ENCODE measurements around the gene XRCC4. TPM values are rescaled to one million over a fixed set of nuclear protein-coding genes. Genes with fewer than 3 reads are reported as not detected.
A peak's percentile ranks its signal among the peaks of the same experiment; 100 is the strongest.
"Not testable (repeated sequence)": the region's sequence is repeated elsewhere in the genome, so short reads cannot be mapped to it uniquely, and the experiment has no call there.

Gene XRCC4
- total RNA-seq, 1 experiment from 2014 or later: 17.3 TPM

DNA sequence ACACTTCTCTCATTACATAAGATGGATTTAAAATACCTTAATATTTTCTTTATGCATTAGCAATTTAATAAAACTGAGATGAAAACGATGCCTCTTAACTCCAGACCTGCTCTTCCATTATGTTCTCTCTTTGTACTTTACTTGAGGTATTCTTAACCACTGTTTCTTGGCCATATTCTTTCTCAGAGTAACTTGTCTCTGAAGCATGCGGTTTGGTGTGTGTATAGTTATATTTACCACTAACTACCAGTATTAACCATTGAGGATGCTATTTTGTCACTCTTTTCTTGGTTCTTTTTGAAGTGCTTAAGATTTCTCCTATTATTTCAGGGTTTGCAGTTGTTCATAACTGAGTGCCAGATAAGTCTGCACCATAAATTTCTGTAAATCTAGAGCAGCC is 18.0 kb upstream of the XRCC4 start:
- peaks cover 93% of the 10 kb centered on the region for H3K36me3 ChIP-seq
- no peaks in the 10 kb centered on the region for H3K27me3 ChIP-seq
- H3K4me3 ChIP-seq: no peak overlapping the region
- DNase-seq: no peak
- no peaks in the 10 kb centered on the region for H3K9me3 ChIP-seq

DNA sequence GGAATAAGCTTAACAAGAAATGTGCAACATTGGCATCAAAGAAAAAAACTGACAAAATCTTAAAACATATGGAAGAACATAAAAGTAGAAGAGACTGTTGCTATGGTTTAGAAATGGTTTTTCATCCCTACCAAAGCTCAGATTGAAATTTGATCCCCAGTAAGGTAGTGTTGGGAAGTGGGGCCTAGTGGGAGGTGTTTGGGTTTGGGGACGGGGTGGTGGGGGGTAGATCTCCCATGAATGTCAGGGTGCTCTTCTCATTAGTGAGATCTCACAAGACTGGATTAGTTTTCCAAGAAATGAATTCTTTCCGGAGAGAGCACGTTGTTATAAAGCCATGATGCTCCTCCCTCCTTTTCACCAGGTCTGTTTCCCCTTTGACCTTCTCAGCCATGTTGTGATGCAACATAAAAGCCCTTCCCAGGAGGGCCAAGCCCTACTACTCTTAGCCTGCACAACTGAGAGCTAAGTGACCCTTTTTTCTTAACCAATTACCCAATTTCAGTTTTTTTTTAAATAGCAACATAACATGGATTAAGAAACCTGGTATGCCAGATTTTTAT is 10.7 kb upstream of the XRCC4 start:
- H3K9me3 ChIP-seq: no peaks in the 10 kb centered on the region

DNA sequence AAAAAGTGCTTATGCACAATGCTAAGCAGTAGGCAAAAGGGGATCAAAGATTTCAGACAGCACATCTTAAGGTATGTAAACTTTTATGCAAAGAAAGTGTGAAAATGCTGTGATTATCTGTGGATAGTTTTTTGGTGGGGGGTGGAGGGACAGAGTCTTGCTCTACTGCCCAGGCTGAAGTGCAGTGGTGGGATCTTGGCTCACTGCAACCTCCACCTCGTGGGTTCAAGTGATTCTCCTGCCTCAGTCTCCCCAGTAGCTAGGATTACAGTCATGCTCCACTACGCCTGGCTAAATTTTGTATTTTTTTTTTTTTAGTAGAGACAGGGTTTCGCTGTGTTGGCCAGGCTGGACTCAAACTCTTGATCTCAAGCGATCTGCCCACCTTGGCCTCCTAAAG is 10.0 kb upstream of the XRCC4 start:
- not testable (repeated sequence) for H3K27me3 ChIP-seq, H3K9me3 ChIP-seq, H3K4me3 ChIP-seq, DNase-seq
- H3K36me3 ChIP-seq: peaks cover 70% of the 10 kb centered on the region

More for the DNA sequence above, 10.7 kb upstream of the XRCC4 start:
- no peaks in the 10 kb centered on the region for H3K27me3 ChIP-seq
- no peak overlapping the region for H3K4me3 ChIP-seq
- peaks cover 72% of the 10 kb centered on the region for H3K36me3 ChIP-seq
- no peak for DNase-seq

DNA sequence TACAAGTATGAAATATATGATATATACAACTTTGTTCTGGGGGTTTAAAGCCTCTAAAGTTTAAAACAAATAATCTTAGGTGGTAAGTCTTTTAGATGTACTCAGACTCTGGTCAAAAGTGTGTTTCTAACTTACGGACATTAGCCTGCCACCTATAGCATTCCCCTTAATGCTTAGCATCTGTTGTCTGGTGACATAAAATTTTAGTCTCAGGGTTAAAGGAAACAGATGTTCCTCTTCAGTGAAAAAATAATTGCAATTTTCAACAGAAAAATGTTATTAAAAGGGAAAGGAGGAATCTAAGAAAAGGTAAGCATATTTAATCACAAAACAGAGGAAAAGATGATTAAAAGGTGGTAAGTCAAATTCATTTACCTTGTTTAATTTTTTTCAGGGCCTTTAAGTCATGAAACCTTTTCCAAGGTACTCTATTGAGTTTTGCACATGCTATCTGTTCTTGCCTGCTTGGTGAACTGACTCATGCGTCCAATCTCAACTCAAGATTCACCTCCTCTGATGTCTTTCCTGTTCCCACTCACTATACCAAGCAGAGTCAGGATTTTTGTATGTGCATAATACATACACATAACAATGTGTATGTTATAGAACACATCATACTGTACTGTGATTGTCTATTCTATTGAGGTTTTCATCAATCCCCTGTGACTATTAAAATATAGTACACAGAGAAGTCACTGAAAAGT is 8.1 kb upstream of the XRCC4 start:
- Histone ChIP-seq H3K9me3 (no peaks in the 10 kb centered on the region), H3K27me3 (no peaks in the 10 kb centered on the region), H3K36me3 (peaks cover 68% of the 10 kb centered on the region), H3K4me3 (no peak overlapping the region)
- DNase-seq: no peak

DNA sequence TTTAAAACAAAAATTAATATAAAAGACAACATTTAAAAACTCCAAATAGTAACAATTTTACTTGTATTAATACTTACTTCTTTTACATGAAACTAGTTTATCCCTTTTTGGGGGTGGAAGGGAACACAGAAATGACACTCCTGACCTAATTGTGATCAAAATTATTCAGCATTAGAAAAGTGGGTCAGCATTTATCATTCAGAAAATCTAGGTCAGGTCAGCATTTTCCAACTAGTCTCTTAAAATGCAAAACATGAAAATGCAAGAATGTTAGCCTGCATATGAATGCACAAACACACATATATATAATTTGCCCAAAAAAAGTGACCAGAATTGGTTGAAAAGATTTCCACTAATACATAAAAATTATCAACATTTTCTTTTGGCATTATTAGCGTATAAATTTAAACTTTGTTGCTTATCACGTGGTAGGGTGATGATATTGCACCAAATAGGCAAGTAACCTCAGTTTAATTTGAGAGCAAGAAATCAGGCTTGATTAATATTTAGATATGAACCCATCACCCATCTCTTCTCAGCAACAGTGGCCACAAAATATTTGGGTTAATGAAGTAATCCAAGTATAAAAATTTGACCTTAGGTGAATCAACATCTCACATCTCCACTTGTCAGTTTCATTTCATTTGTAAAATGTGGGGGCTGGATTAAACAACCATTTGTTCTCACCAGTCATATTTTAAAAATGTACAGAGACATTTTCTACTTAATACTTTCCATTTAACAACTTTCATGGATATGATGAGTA is 5.9 kb upstream of the XRCC4 start:
- Histone ChIP-seq H3K27me3 (no peaks in the 10 kb centered on the region), H3K4me3 (no peak overlapping the region), H3K9me3 (no peaks in the 10 kb centered on the region), H3K36me3 (peaks cover 67% of the 10 kb centered on the region)
- no peak for DNase-seq

DNA sequence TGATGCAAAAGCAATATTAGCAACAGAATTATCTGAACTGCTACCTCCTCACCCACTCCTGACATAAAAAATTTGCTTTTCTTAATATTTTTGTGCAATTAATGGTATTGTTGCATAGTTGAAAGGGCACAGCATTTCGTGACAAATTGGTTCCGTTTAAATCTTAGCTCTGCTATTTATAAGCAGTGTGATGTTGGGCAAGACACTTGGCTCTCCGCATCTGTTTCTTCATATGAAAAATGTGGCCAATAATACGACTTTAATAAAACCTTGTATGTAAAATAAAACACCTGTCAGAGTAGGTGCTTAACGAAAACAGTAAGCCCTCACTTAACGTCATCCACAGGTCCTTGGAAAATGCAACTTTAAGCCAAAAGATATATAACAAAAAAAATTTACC is 4.4 kb upstream of the XRCC4 start:
- no peak for DNase-seq
- Histone ChIP-seq H3K4me3 (no peak overlapping the region), H3K9me3 (no peaks in the 10 kb centered on the region), H3K27me3 (no peaks in the 10 kb centered on the region), H3K36me3 (peaks cover 66% of the 10 kb centered on the region)

DNA sequence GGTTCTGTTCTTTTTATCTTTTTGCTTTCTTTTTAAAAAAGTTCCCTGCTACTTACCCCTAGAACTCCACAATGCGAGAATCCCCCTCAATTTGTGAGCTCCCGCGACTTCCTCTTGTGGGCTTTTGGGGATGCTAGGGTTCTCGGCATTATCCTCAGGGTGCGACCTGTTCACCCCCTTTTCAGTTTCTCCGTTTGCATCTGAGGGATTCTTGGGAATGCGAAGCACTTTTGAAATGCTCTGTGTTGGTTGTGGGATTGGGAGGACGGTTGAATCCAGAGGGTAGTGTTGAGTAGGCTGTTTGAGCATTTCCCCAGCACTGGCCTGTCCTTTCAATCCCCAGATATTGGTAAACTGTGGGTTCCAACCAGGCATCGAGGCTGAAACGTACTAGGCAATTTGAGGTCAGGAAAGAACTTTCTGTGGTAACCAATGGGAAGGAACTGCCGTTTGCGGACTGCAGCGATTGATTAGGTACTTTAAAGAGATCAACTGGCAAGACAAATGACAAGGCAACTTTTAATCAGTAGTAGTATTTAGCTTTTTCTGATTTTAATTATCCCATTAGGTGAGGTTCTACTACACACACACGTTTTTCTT is 415 bp downstream of the XRCC4 start:
- Histone ChIP-seq H3K4me3 (peak overlapping the region; percentile 84), H3K9me3 (no peaks in the 10 kb centered on the region), H3K27me3 (no peaks in the 10 kb centered on the region), H3K36me3 (peaks cover 34% of the 10 kb centered on the region)
- peak; percentile 5 for DNase-seq

DNA sequence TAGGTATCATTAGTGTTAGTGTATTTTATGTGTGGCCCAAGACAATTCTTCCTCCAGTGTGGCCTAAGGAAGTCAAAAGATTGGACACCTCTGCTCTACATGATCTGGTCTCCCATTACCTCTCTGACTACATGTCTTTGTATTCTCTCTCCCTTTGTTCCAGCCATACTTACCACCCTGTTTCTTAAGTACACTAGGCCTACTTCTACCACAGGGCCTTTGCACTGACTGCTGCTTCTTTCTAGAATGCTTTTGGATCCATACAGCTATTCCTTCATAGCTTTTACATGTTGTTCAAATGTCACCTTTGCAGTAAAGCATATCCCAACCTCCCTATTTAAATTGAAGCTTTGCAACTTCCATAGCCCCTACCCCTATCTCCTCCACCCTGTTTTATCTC is 5.4 kb downstream of the XRCC4 start:
- H3K27me3 ChIP-seq: no peaks in the 10 kb centered on the region
- no peak for DNase-seq
- no peaks in the 10 kb centered on the region for H3K36me3 ChIP-seq
- no peak overlapping the region for H3K4me3 ChIP-seq
- H3K9me3 ChIP-seq: no peaks in the 10 kb centered on the region

DNA sequence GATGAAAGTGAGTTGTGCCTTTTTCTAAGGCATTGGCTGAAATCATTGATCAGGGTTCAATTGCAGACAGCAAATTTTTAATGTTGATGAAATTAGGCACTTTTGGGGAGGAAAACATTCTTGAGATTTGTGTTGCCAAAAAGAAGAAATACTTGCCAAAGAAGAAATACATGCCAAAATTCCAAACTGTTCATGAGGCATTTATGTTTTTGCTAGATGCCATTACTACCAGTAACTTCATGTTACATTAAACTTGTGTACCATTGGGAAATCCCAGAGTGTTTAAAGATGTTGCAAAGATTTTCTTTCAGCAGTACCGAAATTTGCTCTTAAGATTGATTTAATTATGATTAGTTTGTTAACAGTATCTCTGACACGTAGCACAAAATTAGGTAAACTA is 7.0 kb downstream of the XRCC4 start:
- DNase-seq: no peak
- no peaks in the 10 kb centered on the region for H3K36me3 ChIP-seq
- no peaks in the 10 kb centered on the region for H3K9me3 ChIP-seq
- H3K27me3 ChIP-seq: no peaks in the 10 kb centered on the region
- H3K4me3 ChIP-seq: no peak overlapping the region

DNA sequence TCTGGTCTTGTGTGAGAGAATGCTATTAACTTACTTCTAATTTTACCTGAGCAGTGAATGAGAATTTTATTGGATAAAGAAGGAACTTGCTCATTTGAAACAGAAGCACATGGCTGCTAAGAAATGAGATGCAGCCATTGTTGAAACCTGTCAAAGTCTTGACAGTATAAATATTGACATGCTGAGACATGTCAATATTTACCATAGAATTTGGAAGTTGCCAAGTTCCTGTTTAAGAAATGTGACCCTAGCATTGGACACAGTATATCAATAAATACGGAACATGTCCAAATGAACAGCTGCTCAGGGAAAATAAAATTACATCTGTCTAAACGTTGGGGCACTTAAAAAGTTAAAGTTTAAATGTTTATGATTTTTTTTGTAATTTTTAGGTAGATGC is 7.8 kb downstream of the XRCC4 start:
- Histone ChIP-seq H3K36me3 (no peaks in the 10 kb centered on the region), H3K9me3 (0 out of 2 replicates have a peak, but pooled peaks cover 2% of the 10 kb centered on the region), H3K4me3 (no peak overlapping the region), H3K27me3 (no peaks in the 10 kb centered on the region)
- no peak for DNase-seq

DNA sequence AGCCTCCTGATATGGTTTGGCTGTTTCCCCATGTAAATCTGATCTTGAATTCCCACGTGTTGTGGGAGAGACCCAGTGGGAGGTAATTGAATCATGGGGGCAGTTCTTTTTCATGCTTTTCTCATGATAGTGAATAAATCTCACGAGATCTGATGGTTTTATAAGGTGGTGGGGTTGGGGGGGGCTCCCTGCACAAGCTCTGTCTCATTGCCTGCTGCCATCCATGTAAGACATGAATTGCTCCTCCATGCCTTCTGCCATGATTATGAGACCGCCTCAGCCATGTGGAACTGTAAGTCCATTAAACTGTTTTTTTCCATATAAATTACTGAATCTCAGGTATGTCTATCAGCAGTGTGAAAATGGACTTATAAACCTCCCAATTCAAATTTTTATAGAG is 12.8 kb downstream of the XRCC4 start:
- no peak for DNase-seq
- H3K27me3 ChIP-seq: no peaks in the 10 kb centered on the region
- no peak overlapping the region for H3K4me3 ChIP-seq
- peaks cover 7% of the 10 kb centered on the region for H3K9me3 ChIP-seq
- H3K36me3 ChIP-seq: no peaks in the 10 kb centered on the region

DNA sequence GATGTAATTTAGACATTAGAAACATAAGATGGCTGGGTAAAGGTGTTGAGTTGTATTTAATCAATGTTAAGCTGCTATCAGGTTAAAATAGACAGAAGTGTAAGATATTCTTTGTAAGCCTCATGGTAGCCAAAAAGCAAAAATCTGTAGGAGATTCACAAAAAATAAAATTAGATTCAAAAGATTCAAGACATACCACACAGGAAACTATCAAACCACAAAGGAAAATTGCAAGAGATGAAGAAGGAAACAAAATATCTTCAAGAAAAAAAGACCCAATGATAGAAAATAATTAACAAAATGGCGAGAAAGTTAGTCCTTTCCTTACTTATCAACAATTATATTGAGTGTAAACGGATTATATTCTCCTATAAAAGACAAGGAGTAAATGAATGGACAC is 15.3 kb downstream of the XRCC4 start:
- no peak overlapping the region for H3K4me3 ChIP-seq
- DNase-seq: no peak
- H3K27me3 ChIP-seq: no peaks in the 10 kb centered on the region
- peaks cover 7% of the 10 kb centered on the region for H3K9me3 ChIP-seq
- no peaks in the 10 kb centered on the region for H3K36me3 ChIP-seq

DNA sequence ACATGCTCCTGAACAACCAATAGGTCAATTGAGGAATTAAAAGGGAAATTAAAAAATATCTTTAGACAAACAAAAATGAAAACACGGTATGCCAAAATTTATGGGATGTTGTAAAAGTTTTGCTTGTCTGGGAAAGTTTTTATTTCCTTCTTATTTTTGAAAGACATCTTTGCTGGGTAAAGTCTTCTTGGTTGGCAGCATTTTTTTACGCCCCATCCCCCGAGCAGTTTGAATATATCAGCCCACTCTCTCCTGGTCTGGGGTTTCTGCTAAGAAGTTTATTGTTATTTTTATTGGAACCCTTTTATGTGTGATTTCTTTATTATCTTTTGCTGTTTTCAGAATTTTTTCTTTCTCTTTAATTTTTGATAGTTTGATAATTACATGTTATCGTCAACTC is 16.3 kb downstream of the XRCC4 start:
- H3K9me3 ChIP-seq: peaks cover 7% of the 10 kb centered on the region
- no peaks in the 10 kb centered on the region for H3K36me3 ChIP-seq
- DNase-seq: no peak
- no peaks in the 10 kb centered on the region for H3K27me3 ChIP-seq
- no peak overlapping the region for H3K4me3 ChIP-seq

DNA sequence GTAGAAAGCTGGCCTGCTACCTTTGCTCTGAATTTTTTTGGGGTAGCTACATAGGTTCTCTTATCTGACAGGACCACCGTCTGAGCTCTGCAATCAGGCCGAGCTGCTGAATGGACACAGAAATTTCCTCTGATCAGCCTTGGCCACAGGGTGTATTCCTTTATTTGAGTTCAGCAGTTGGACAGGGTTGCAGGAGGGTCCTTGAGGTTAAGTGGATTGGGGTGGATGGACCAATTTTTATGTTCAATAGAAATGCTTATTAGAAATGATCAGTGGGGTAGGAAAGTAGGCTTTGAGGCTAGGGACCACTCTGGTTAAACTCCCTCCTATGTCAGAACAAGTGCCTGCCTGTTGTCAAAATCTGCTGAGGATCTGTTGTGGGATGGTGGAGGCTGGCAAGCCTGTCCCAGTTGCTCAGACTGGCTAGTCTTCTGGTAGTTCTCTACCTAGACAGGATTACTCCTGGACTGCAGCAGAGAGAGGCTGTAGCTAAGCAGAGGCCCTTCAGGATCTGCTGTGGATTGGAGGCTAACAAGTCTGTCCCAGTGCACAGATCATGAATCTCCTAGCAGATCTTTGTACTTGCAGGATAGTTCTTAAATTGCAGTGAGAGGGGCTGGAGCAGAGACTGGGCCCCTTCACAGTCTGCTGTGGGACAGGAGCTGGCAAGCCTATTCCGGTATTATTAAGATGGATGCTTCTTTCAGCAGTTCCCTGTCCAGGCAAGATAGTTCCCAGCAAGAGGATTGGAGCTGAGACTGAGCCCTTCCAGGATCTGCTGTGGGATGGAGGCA is 18.0 kb downstream of the XRCC4 start:
- H3K36me3 ChIP-seq: no peaks in the 10 kb centered on the region
- H3K27me3 ChIP-seq: no peaks in the 10 kb centered on the region
- no peak for DNase-seq
- H3K9me3 ChIP-seq: peaks cover 5% of the 10 kb centered on the region
- H3K4me3 ChIP-seq: no peak overlapping the region

DNA sequence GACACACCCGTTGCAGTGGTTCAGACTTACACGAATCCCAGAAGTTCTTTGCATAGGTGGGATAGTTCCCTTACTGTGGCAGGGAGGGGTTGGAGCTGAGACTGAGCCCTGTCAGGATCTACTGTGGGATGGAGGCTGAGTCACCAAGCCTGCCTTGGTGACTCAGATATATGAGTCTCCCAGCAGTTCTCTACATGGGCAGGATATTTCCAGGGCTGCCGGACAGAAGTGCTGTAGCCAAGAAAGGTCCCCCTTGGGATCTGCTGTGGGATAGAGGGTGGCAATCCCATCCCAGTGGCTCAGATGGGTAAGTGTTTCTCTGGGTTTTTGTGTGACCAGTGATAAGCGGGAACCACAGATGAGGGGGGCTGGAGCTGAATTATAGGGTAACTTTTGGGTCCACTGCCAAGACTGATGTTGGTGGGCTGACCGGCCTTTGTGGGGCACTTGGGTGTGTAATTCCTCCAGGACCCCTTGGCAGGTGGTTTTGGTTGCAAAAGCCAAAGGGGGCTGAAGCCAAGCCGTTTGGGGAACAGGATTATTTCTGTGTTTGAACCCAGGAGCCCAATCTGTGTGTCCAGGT is 18.7 kb downstream of the XRCC4 start:
- H3K27me3 ChIP-seq: no peaks in the 10 kb centered on the region
- no peaks in the 10 kb centered on the region for H3K36me3 ChIP-seq
- no peak overlapping the region for H3K4me3 ChIP-seq
- peaks cover 5% of the 10 kb centered on the region for H3K9me3 ChIP-seq
- DNase-seq: peak; percentile 89

DNA sequence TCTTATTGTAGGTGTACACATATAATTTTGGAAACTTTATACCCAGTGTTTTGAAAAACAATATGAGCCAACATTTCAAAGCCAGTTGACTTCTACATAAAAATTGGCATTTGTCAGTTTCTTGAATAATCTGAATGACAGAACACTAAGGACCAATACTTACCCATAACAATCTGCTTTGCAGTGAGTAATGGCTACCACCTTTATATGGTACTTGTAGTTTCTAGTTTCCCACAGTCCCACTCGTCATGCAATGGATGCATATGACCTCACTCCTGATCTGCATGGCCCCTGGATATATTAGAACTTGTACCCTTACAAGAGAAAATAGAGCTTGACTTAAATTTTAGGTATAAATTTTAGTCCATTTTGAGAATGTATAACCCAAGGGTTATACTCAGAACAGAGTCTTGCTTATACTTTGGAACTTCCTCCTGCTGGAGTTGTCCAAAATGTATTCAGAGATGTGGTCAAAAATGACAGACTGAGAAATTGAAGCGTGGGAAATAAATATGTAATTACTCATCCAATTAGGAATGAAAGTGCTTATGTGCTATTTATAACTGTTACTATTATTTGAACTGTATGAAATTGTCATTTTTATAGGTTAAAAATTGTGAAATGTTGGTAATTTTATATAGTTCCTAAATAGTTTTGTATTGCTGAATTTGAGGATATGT is 19.5 kb downstream of the XRCC4 start:
- Histone ChIP-seq H3K27me3 (no peaks in the 10 kb centered on the region), H3K4me3 (no peak overlapping the region), H3K9me3 (peaks cover 5% of the 10 kb centered on the region), H3K36me3 (no peaks in the 10 kb centered on the region)
- DNase-seq: no peak
